Measurements from ENCODE around the gene TFAP2A. TPM values are rescaled to one million over a fixed set of nuclear protein-coding genes. Genes with fewer than 3 reads are reported as not detected.
A peak's percentile ranks its signal among the peaks of the same experiment; 100 is the strongest.

Gene TFAP2A
- polyA plus RNA-seq, 3 donors, result not detected

DNA sequence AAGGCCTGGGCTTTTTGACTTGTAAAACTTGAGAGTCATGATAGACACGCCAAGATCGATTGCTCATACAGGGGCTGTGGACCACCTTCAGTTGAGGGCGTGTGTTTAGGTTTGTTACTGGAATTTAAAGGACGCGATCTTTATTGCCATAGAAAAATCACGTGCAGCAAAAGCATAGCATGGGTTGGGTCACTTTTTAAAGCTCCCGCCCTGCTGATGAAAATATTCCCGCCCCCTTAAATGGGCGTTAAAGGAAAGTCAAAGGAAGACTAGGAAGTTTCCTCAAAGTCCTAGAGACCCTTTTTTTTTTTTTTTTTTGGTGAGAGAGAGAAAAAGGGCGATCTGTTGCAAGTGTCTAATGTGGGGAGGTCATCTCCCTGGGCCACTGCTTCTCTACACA lies 23.1 kb downstream of the TFAP2A start:
- intact Hi-C loops (cut with micrococcal nuclease), result no loop called here
- H3K4me3 Mint-ChIP-seq, result peak overlapping the region in 1 of 2 donors; percentile 76
- no peaks in the 10 kb centered on the region for H3K36me3 ChIP-seq (replicated peaks in 1 of 2; ENCODE audit: control insufficient read depth in 1 of 2, insufficient read depth in 2 of 2, low read length in 2 of 2)

DNA sequence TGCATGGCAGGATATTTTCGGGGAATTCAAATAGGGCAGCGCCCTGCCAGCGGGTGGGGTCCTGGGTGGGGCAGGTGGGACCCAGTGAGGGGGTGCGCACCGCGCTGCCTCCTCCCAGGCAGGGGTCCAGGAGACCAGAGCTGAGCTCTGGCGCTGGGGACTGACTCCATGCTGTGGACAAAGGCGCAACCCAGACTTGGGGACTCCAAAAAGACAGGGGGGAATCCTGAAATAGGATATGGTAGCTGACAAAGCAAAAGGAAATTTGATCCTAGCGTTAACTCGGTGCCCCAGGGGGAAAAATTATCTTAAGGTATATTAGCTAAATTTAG lies 23.6 kb downstream of the TFAP2A start:
- TF ChIP-seq, protein P1, sequence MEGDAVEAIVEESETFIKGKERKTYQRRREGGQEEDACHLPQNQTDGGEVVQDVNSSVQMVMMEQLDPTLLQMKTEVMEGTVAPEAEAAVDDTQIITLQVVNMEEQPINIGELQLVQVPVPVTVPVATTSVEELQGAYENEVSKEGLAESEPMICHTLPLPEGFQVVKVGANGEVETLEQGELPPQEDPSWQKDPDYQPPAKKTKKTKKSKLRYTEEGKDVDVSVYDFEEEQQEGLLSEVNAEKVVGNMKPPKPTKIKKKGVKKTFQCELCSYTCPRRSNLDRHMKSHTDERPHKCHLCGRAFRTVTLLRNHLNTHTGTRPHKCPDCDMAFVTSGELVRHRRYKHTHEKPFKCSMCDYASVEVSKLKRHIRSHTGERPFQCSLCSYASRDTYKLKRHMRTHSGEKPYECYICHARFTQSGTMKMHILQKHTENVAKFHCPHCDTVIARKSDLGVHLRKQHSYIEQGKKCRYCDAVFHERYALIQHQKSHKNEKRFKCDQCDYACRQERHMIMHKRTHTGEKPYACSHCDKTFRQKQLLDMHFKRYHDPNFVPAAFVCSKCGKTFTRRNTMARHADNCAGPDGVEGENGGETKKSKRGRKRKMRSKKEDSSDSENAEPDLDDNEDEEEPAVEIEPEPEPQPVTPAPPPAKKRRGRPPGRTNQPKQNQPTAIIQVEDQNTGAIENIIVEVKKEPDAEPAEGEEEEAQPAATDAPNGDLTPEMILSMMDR (IDR thresholded peaks at IDR 0.05), result no peak
- Mint-ChIP-seq H3K4me1 (peaks cover 3% of the 10 kb centered on the region), H3K9me3 (peaks cover 9 to 60% (median 42%) of the 10 kb centered on the region in 7 donors), H3K4me3 (peak overlapping the region in 1 of 2 donors; percentile 78), H3K36me3 (peaks cover 0 to 14% of the 10 kb centered on the region in 2 donors), H3K27ac (no peak overlapping the region), H3K27me3 (ENCODE audit: low read depth in 3 of 3) (peaks cover 96 to 99% (median 98%) of the 10 kb centered on the region in 3 donors)
- WGBS (ENCODE audit: insufficient coverage), result 25% methylated on average over 5 of the region's 10 CpGs
- no peak for DNase-seq
- Histone ChIP-seq H3K9me3 (replicated peaks in 1 of 2; ENCODE audit: control insufficient read depth in 1 of 2, insufficient read depth in 1 of 2, low read length in 2 of 2) (peaks cover 11 to 91% of the 10 kb centered on the region in 2 donors), H3K4me2 (replicated peaks; ENCODE audit: extremely low read depth, low read length, poor library complexity, severe bottlenecking) (no peak overlapping the region), H3K27me3 (ENCODE audit: control insufficient read depth in 2 of 2, insufficient read depth in 2 of 2, low read length in 2 of 2) (peaks cover 98 to 100% of the 10 kb centered on the region in 2 donors), H3K9ac (ENCODE audit: insufficient read depth, low read length, poor library complexity, severe bottlenecking) (no peak overlapping the region), H3K4me1 (ENCODE audit: control insufficient read depth in 1 of 2, insufficient read depth in 2 of 2, low read length in 2 of 2) (no peaks in the 10 kb centered on the region), H3K36me3 (replicated peaks in 1 of 2; ENCODE audit: control insufficient read depth in 1 of 2, insufficient read depth in 2 of 2, low read length in 2 of 2) (no peaks in the 10 kb centered on the region), H3K27ac (ENCODE audit: low read depth in 1 of 2, low read length in 2 of 2) (no peak overlapping the region), H3K4me3 (replicated peaks in 1 of 3; ENCODE audit: low read depth in 2 of 3, low read length in 3 of 3) (no peak overlapping the region), H3K79me2 (ENCODE audit: insufficient read depth, low read length) (no peaks in the 10 kb centered on the region), H2AFZ (ENCODE audit: insufficient read depth, low read depth, low read length, poor library complexity, severe bottlenecking) (no peak overlapping the region), H4K20me1 (ENCODE audit: insufficient read depth, low read length) (no peaks in the 10 kb centered on the region)
- intact Hi-C loops (cut with micrococcal nuclease), result no loop called here

More for the DNA sequence above, 23.1 kb downstream of the TFAP2A start:
- no peak overlapping the region for H3K27ac Mint-ChIP-seq
- H3K4me1 Mint-ChIP-seq, result peaks cover 3% of the 10 kb centered on the region
- Histone ChIP-seq H4K20me1 (ENCODE audit: insufficient read depth, low read length) (no peaks in the 10 kb centered on the region), H3K27me3 (ENCODE audit: control insufficient read depth in 2 of 2, insufficient read depth in 2 of 2, low read length in 2 of 2) (peaks cover 96 to 100% of the 10 kb centered on the region in 2 donors), H3K79me2 (ENCODE audit: insufficient read depth, low read length) (no peaks in the 10 kb centered on the region), H3K4me2 (replicated peaks; ENCODE audit: extremely low read depth, low read length, poor library complexity, severe bottlenecking) (no peak overlapping the region), H2AFZ (ENCODE audit: insufficient read depth, low read depth, low read length, poor library complexity, severe bottlenecking) (no peak overlapping the region), H3K27ac (ENCODE audit: low read depth in 1 of 2, low read length in 2 of 2) (no peak overlapping the region), H3K9me3 (replicated peaks in 1 of 2; ENCODE audit: control insufficient read depth in 1 of 2, insufficient read depth in 1 of 2, low read length in 2 of 2) (peaks cover 11 to 87% of the 10 kb centered on the region in 2 donors), H3K4me1 (ENCODE audit: control insufficient read depth in 1 of 2, insufficient read depth in 2 of 2, low read length in 2 of 2) (no peaks in the 10 kb centered on the region), H3K9ac (ENCODE audit: insufficient read depth, low read length, poor library complexity, severe bottlenecking) (no peak overlapping the region), H3K4me3 (replicated peaks in 1 of 3; ENCODE audit: low read depth in 2 of 3, low read length in 3 of 3) (no peak overlapping the region)
- TF ChIP-seq, protein P1 (IDR thresholded peaks at IDR 0.05), result no peak
- DNase-seq, result no peak
- peaks cover 95 to 98% (median 95%) of the 10 kb centered on the region in 3 donors for H3K27me3 Mint-ChIP-seq (ENCODE audit: low read depth in 3 of 3)
- peaks cover 0 to 14% of the 10 kb centered on the region in 2 donors for H3K36me3 Mint-ChIP-seq
- H3K9me3 Mint-ChIP-seq, result peaks cover 9 to 57% (median 43%) of the 10 kb centered on the region in 7 donors
- WGBS (ENCODE audit: insufficient coverage), result 0% methylated on average over 2 of the region's 10 CpGs
